HG02943 (cell line): Measurements from ENCODE around the gene SLC12A7.
A peak's percentile ranks its signal among the peaks of the same experiment; 100 is the strongest.

Experiments used
- ATAC-seq: cut with Tn5 transposase; IDR thresholded peaks from one replicate; pipeline ENCODE4 v1.9.1; 2021; ENCODE audit warnings: mild to moderate bottlenecking, low read depth, moderate library complexity; ENCODE audit not compliant: unreplicated experiment

SLC12A7 gene

GRCh38 chr5:1113332-1113690 lies 1.4 kb upstream of the SLC12A7 start:
- ATAC-seq: no peak

DNA sequence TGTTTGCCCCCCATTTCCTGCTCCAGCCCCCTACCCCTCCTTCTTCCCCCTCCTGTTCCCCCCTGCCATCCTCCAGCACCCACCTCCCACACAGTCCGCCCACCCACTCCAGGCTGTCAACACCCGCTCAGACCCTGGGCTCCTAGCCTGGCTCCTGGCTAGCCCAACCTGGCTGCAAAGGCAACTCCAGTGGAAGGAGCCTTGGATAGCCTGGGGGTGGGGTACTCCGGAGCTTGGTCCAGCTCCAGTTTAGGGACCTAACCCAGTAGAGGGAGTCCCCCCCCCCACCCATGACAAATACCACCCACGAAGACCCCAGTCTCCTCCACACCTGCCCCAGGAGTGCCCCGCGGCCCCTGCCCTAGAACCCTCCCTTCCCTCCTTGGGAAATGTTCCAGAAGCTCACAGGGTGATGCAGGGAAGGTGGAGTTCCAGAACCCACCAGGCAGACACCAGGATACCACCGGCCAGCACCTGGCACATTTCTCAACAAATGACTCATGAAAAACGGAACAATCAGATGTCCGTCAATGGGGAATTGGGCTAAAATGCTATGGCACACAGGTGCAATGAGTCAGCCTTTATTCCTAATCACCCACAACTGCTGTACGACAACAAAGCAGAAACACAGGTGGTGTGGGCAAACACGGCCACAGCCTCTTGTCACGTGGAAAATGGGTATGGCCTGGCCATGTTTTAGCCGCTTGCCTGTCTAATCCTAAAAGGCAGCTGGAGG lies 901 bp upstream of the SLC12A7 start:
- no peak for ATAC-seq

DNA sequence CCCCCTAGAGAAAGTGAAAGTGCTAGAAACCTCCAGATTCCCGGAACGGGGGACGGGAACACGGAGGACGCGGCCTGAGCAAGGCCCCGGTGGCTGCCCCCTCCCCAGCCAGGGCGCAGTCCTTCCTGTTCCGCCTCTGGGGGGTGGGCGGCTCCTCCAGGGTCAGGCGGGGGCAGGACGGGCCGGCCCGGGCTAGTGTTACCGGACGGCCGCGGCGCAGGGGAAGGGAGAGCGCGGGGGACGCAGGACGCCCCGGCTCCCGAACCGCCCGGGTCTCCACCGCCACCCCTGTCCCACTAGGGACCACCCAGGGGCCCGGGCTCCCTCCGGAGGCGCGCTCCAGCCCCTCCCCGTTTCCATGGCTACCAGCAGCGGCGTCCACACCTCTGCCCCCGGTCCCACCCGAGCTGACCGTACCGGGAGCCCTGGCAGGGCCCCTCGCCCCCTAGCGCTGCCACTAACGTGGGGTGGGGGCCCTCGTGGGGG lies 579 bp downstream of the SLC12A7 start:
- ATAC-seq: no peak

- ATAC-seq: no peak
These were observed 1.3 kb downstream of the SLC12A7 start for GRCh38 chr5:1110307-1111240.

DNA sequence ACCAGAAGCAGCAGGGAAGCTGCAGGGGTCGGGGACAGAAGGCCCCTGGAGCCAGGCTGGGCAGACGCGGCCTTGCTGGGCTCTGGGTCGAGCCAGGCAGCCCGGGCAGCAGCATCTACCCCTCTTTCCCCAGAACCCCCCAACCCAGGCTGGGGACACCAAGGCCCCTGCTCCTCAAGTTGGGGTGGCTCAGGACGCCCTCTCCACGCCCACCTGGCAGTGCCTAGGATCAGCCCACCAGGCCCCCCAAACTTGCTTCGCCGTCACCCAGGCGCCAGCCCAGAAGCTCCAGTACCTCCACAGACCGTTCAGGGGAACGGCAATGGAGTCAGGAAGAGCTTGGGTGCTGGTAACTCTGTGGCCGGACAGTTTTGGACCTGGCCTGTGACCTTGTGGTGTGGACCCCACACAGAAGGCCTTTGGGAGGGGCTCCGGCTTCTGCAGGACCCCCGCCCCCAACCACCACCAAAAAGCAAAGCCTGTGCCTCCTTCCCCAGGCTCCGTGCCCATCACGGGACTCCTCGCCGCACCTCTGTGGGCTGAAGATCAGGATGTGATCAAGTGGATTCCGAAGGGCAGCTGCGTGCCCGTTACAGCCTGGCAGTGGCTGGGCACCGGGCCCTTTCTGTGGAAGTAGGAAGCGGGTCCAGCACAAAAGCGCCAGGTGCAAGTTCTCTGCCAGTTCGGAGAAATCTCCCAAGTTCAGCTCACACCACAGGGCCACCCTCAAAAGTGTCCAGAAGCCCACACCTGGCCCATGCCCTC lies 2.1 kb downstream of the SLC12A7 start:
- no peak for ATAC-seq

DNA sequence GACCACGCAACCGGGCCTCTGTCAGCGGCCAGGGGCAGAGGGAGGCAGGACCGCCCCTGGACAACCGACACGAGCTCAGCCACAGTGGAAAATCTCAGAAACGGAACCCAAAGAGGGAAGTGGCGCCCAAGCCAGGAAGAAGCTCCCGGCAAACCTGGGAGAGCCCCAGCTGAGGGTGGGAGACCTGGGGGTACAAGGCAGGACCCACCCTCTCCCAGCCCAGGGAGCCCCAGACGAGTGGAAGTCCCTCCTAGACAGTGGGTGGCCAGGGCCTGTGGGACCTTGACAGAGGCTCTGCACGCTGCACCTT lies 3.0 kb downstream of the SLC12A7 start:
- no peak for ATAC-seq

DNA sequence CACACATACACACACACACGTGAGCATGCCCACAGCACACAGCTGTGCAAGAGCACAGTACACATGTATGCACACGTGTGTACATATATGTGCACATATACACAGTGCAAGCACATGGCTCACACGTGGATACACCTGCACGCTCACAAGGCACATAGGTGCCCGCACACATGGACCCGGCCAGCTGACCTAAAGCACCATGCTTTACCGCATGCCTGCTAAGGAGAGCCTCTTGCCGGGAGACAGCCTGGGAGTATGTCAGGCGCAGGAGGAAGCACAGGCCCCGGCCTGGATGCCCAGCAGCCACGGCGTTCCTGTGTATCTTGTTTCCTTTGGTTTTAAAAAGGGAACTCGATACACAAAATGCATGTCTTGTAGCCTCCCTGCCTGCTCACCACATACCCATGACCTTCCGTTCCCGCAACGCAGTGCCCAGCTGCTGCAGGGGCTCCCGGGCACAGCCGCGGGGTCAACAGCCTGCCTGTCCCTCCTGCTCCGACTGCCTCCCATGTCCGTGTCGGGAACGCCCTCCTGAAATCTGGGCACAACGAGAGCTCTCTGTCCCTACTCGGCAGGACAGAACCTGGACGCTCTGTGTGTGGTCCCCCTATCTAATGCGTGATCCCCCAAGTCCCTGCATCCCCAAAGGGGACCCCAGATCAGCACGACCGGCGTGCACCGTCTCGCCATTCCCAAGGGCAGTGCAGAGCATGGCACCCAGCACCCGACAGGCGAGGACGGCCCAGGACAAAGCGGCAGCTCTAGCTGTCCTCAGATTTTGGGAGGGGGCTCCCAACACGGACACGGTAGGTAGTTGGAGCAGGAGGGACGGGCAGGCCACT lies 3.6 kb downstream of the SLC12A7 start:
- ATAC-seq: no peak

DNA sequence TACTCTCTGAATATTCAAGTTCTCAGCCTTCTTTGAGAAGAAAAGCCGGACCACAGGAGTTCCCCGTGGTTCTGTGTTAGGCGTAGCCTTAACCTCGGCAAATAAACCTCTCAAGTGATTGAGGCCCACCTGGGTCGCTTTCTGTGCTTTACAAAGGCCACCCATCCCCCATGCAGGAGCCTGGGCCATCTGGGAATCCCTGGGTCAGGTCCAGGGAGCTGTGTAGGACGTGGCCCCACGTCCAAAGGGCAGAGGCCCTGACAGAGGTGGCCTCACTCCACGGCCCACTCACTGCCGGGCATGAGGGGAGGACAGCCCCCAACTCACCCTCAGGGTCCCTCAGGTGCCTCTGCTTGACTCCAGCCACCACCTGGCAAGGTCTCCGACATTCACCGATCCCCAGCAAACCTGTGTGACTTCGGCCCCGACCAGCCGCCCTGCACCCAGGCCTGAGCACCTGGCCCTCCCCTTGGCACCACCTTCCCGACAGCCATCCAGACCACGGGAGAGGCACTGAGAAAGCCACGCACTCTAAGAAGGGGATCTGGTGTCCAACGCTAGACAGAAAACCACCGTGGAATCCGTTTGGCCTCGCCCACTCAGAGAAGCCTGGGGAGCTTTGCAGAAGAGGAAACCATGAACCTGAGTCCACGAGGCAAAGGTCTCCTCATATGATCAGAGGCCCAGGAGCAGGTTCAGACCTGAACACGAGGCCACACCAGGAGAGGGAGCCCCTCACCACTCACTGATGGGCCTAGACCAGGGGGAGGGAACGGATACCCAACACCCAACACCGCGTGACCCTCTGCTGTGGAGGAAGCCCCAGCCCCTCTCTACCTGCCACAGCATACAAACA lies 4.5 kb downstream of the SLC12A7 start:
- ATAC-seq: no peak

DNA sequence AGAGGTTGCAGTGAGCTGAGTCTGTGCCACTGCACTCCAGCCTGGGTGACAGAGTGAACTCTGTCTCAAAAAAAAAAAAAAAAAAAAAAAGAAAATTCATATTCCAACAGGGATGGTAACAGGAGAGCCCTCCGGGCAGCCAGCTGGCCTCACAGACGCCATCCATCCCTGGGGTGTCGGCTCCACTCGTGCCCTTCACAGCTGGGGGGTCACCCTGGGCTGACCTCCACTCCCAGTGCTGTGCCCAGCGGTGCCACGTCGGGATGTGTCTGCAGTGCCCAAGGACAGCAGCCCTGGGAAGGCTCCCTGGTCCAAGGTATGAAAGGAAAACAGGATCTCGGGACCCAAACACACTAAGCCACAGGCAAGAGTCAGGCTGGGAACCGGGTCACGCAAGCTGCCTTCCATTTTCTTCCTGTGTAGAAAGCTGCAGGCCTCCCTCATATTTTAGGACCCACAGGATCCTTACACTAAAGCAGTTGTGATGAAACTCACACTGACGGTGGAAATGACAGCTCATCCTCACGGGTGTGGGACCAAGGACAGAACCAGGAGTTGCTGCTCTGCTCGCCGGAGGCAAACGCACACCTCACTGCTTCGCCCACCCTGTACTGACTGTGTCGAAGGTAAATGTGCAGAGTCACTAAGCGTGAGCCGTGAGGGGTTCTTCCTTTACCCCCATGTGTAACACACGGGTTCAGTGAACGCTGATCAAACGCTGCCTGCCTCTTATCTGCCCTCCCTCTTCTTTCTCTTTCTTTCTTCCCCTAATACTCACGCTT lies 5.3 kb downstream of the SLC12A7 start:
- ATAC-seq: no peak

DNA sequence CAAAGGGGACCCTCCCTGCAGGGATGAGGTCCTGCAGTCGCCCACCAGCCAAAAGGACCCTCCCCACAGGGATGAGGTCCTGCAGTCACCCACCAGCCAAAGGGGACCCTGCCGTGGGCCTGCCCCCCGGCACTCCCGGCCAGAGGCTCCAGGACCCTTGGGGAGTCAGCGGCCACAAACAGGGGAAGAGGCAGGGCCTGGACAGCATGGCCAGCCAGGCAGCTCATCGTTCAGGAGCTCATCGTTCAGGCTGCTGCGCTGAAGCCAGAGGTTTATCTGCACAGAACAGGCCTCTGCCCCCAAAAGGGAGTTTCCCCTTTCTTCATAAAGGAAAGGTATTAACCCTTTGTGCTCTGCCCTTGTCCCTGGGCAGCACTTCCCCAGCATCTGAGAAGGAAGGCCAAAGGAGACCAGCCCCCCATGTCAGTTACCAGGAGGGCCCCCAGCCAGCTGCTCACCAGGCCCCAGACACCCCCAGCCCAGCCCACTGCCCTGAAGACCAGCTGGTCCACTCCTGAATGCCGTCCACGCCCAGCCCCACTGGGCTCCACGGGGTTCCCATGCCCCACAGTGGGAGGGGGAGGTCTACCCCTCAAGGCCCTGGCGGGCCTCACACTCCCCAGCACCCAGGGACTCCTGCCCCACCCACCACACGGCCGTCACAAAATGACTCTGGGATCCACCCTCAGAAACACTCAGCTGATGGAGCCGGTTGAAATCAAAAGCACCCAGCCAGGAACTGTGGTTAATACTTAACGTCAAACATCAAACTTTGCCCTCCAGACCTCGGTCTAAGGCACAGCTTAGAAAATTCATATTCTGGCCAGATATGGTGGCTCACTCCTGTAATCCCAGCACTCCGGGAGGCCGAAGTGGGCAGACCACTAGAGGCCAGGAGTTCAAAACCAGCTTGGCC lies 6.3 kb downstream of the SLC12A7 start:
- ATAC-seq: peak; percentile 48

DNA sequence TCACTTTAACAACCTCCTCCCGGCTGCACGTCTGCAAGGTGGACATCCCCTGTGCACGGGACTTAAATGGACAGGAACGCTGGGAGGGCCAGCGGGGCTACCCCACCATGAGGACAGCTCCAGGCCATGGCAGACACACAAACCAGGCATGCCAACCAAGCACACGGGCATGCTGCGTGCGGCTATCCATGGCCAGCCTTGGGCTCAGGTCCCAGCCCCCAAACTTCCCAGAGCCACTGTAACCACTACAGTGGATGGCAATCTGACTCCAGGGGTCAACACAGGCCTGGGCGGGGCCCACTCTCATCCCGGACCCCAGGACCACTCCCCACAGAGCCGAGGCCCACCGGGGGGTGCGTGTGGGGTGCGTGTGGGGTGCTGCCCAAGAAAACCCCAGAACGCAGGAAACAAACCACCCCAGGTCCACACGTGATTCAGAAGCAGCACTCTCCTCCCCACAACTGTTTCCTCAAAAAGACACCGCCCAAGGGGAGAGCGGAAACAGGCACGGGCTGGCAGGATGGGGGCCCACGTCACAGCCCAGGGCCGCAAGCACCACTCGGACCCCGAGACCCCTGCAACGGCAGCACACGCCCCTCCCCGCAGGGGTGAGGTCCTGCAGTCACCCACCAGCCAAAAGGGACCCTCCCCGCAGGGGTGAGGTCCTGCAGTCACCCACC lies 7.4 kb downstream of the SLC12A7 start:
- ATAC-seq: no peak

DNA sequence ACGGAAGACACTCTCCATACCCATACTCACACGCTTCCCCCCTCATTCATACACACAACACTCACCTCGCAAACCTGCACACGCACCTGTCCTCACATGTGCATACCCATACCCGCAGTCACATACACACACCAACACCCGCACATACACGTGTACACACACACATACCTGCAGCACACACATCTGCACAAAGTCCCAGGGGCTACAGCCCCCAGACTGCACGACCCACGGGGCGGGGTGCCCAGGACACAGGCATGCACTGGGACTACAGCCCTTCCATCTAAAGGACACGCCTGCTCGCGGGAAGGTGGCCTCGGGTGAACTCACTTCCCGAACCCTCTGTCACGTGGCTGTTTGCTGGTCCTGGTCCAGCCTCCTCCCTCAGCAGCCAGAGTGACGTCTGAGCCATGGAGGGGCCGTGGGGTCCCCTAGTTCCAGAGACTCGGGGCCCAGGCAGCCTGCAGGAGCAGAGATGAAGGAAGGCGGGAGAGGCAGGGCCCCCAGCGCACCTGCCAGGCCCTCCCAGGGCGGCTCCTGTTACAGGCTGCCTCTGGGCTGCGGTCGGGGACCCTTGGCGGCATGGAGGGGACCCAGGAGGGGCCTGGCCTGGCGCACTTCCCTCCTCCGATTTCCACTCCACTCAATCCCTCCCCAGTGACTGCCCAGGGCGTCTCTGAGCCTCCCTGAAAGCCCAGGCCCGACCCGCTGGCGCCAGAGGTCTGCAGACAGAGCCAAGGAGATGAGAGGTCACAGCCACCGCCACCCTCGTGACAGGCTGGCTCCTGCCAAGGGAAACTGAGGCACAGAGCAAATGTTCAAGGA lies 8.1 kb downstream of the SLC12A7 start:
- no peak for ATAC-seq

DNA sequence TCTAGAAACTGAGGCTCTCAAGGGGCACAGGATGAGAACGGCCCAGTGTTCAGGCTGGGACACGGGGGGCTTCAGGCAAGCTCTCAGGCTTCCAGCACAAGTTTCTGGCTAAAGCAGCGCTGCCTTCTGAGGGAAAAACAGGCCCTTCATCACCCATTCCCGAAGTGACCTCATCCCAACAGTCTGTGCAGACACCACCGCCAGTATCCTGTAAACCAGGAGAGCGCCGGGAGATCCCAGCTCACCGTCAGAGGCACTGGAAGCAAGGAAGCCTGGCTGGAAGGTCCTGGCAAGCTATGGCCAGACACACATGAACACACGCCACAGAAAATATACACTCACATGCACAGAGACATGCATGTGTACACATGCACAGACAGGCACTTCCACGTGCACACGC lies 8.8 kb downstream of the SLC12A7 start:
- no peak for ATAC-seq

- no peak for ATAC-seq
These were observed 9.7 kb downstream of the SLC12A7 start for GRCh38 chr5:1101961-1102713.
